Activated CD8-positive, alpha-beta T cell treated with anti-CD3 and anti-CD28 coated beads for 36 hours (primary cell): ENCODE results near the gene SCP2. TPM values are rescaled to one million over a fixed set of nuclear protein-coding genes. Genes with fewer than 3 reads are reported as not detected.

ENCODE experiments used
- ATAC-seq: fragments of 200-7000 bp; cut with Tn5 transposase; one replicate; pipeline ENCODE4 v1.10.0; 2021; ENCODE audit warnings: mild to moderate bottlenecking, moderate library complexity
- CTCF ChIA-PET: fragments of 350-600 bp; sonication (Branson Sonifier 250); formaldehyde crosslinking; loops from one replicate; lab custom pipeline; 2021; ENCODE audit warnings: antibody characterized with exemption; lab: Charles Lee
- POLR2A ChIA-PET: fragments of 350-600 bp; sonication (Branson Sonifier 250); formaldehyde crosslinking; loops from one replicate; lab custom pipeline; 2021; ENCODE audit warnings: antibody characterized with exemption; lab: Charles Lee
- DNase-seq: peaks from one replicate; pipeline ENCODE4 v3.0.0-alpha.2; 2020
- H3K27ac Mint-ChIP-seq: one replicate; pipeline ENCODE4 v1.8.0; 2021; ENCODE audit warnings: mild to moderate bottlenecking, mixed read lengths
- H3K27me3 Mint-ChIP-seq: one replicate; pipeline ENCODE4 v1.8.0; 2021; ENCODE audit warnings: mixed read lengths
- H3K36me3 Mint-ChIP-seq: one replicate; pipeline ENCODE4 v1.8.0; 2021; ENCODE audit warnings: low read depth, mixed read lengths
- H3K4me1 Mint-ChIP-seq: one replicate; pipeline ENCODE4 v1.8.0; 2021; ENCODE audit warnings: low read depth, mixed read lengths
- H3K4me3 Mint-ChIP-seq: one replicate; pipeline ENCODE4 v1.8.0; 2021; ENCODE audit warnings: mild to moderate bottlenecking, moderate library complexity, mixed read lengths
- H3K9me3 Mint-ChIP-seq: one replicate; pipeline ENCODE4 v1.8.0; 2021; ENCODE audit warnings: mixed read lengths
- CTCF ChIP-seq: fragments of 200-600 bp; IDR thresholded peaks from one replicate; pipeline ENCODE4 v1.8.0; 2022; ENCODE audit warnings: antibody characterized with exemption, mild to moderate bottlenecking
- intact Hi-C: fragments of 100-400 bp; cut with micrococcal nuclease; formaldehyde crosslinking; loops from one replicate; pipeline ENCODE4 v1.10.0; 2022
- total RNA-seq, 2 experiments: library from RNA; stranded (reverse); gene quantifications; one replicate each; pipeline ENCODE4 v1.2.3, GENCODE V29; 2021

The SCP2 gene
- total RNA-seq, 2 experiments from 2014 or later: 60.7 to 66.8 TPM

GRCh38 chr1:53091841-53092645 lies 165.0 kb downstream of the SCP2 start:
- ATAC-seq: no peak
- ChIA-PET CTCF (no interaction called here), POLR2A (no interaction called here)
- intact Hi-C loops: no loop called here
- DNase-seq: no peak
- Mint-ChIP-seq H3K27me3 (no peaks in the 10 kb centered on the region), H3K9me3 (no peaks in the 10 kb centered on the region), H3K4me3 (no peak overlapping the region), H3K27ac (no peak overlapping the region), H3K4me1 (no peaks in the 10 kb centered on the region), H3K36me3 (no peaks in the 10 kb centered on the region)
- TF ChIP-seq CTCF: no peak

- no peak overlapping the region for H3K4me3 Mint-ChIP-seq
- no peak for DNase-seq
- ChIA-PET POLR2A (no interaction called here), CTCF (no interaction called here)
- no peak overlapping the region for H3K27ac Mint-ChIP-seq
- intact Hi-C loops: no loop called here
- no peaks in the 10 kb centered on the region for H3K4me1 Mint-ChIP-seq
- no peaks in the 10 kb centered on the region for H3K36me3 Mint-ChIP-seq
- H3K9me3 Mint-ChIP-seq: no peaks in the 10 kb centered on the region
- H3K27me3 Mint-ChIP-seq: no peaks in the 10 kb centered on the region
- no peak for TF ChIP-seq CTCF
- no peak for ATAC-seq
These were observed 165.8 kb downstream of the SCP2 start for GRCh38 chr1:53092659-53093450.

GRCh38 chr1:53093451-53093754 lies 166.3 kb downstream of the SCP2 start:
- no peaks in the 10 kb centered on the region for H3K36me3 Mint-ChIP-seq
- intact Hi-C loops: no loop called here
- no peak overlapping the region for H3K27ac Mint-ChIP-seq
- DNase-seq (no peak), ATAC-seq (no peak)
- H3K9me3 Mint-ChIP-seq: no peaks in the 10 kb centered on the region
- ChIA-PET CTCF (interaction anchor here (0.9 kb wide), 1 partner anchor 87 kb away, joined by 3 read pairs; no protein-coding TSS in a partner anchor), POLR2A (no interaction called here)
- no peaks in the 10 kb centered on the region for H3K4me1 Mint-ChIP-seq
- H3K27me3 Mint-ChIP-seq: no peaks in the 10 kb centered on the region
- H3K4me3 Mint-ChIP-seq: no peak overlapping the region
- no peak for TF ChIP-seq CTCF

- Mint-ChIP-seq H3K27ac (no peak overlapping the region), H3K4me3 (no peak overlapping the region), H3K9me3 (no peaks in the 10 kb centered on the region), H3K27me3 (no peaks in the 10 kb centered on the region), H3K36me3 (no peaks in the 10 kb centered on the region), H3K4me1 (no peaks in the 10 kb centered on the region)
- no peak for ATAC-seq
- no peak for TF ChIP-seq CTCF
- intact Hi-C loops: no loop called here
- ChIA-PET POLR2A (no interaction called here), CTCF (interaction anchor here (0.9 kb wide), 1 partner anchor 87 kb away, joined by 3 read pairs; no protein-coding TSS in a partner anchor)
- DNase-seq: no peak
These were observed 166.9 kb downstream of the SCP2 start for GRCh38 chr1:53093778-53094532.
